ENCODE results near the gene SOS1.

- TF ChIP-seq CTCF (IDR thresholded peaks at IDR 0.05) (no peak), POLR2A (IDR thresholded peaks at IDR 0.05) (no peak)
Measured at GRCh38 chr2:38951766-38952165, 169.1 kb downstream of the SOS1 start.

Measured in uterus (tissue), 2 donors.